ENCODE measurements around the gene CLSTN3. TPM values are rescaled to one million over a fixed set of nuclear protein-coding genes. Genes with fewer than 3 reads are reported as not detected.
A peak's percentile ranks its signal among the peaks of the same experiment; 100 is the strongest.

CLSTN3 gene
- total and polyA plus RNA-seq, 2 donors (not counting 3 experiments of a cell fraction or from before 2014, with no cell fraction given): 27.8 to 45.9 TPM

- ChIA-PET CTCF (no interaction called here), POLR2A (no interaction called here)
- no peaks in the 10 kb centered on the region for H3K9me3 ChIP-seq (replicated peaks; ENCODE audit: control insufficient read depth, insufficient read depth, low read length)
- H3K27me3 ChIP-seq (ENCODE audit: control insufficient read depth in 2 of 2, insufficient read depth in 2 of 2, low read length in 2 of 2): peaks cover 8 to 34% of the 10 kb centered on the region in 2 experiments
- no peak overlapping the region for H3K9ac ChIP-seq (replicated peaks; ENCODE audit: extremely low read depth, insufficient read depth, low read length)
- peak; percentile 12 for FAIRE-seq
- no peak overlapping the region for H2AFZ ChIP-seq (ENCODE audit: low read depth, low read length)
- BruUV-seq (replicated peaks): no TSS peak
- no peak for DNase-seq (ENCODE audit: low read depth, low spot score)
- no peaks in the 10 kb centered on the region for H3K9me1 ChIP-seq (replicated peaks; ENCODE audit: control insufficient read depth, extremely low read depth, insufficient read depth, low read length)
- intact Hi-C loops (cut with micrococcal nuclease): no loop called here
- H3K27ac ChIP-seq (ENCODE audit: insufficient read depth, low read depth, low read length): no peak overlapping the region
- H3K4me3 ChIP-seq (replicated peaks in 1 of 3; ENCODE audit: insufficient read depth in 1 of 3, low read depth in 1 of 3, low read length in 3 of 3): no peak overlapping the region
- H3K36me3 ChIP-seq (ENCODE audit: control insufficient read depth in 2 of 2, extremely low read depth in 1 of 2, insufficient read depth in 2 of 2, low read length in 2 of 2): no peaks in the 10 kb centered on the region
- TF ChIP-seq GATA2 (IDR thresholded peaks at IDR 0.05; ENCODE audit: insufficient read depth, insufficient read length, low read depth, low read length) (no peak), FOS (IDR thresholded peaks at IDR 0.05; ENCODE audit: borderline replicate concordance, insufficient read depth, low read length) (no peak), POLR2A (IDR thresholded peaks at IDR 0.05; ENCODE audit: low read depth, low read length) (no peak), POLR2AphosphoS5 (IDR thresholded peaks at IDR 0.05; ENCODE audit: insufficient read depth, low read depth, low read length) (no peak), EZH2 (IDR thresholded peaks at IDR 0.05; ENCODE audit: borderline replicate concordance, low read depth, low read length, severe bottlenecking) (no peak), MYC (IDR thresholded peaks at IDR 0.05; ENCODE audit: low read depth, low read length) (no peak), JUN (IDR thresholded peaks at IDR 0.05; ENCODE audit: borderline replicate concordance, insufficient read depth, insufficient read length, low read depth) (no peak), CTCF (IDR thresholded peaks at IDR 0.05; ENCODE audit: extremely low read depth in 1 of 2, insufficient read depth in 1 of 2, low read depth in 1 of 2, low read length in 2 of 2) (no peak)
- TF ChIP-seq, protein P1, sequence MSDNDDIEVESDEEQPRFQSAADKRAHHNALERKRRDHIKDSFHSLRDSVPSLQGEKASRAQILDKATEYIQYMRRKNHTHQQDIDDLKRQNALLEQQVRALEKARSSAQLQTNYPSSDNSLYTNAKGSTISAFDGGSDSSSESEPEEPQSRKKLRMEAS (IDR thresholded peaks at IDR 0.05; ENCODE audit: insufficient read depth, insufficient read length): no peak
- H3K4me1 ChIP-seq (ENCODE audit: control insufficient read depth, extremely low read depth, insufficient read depth, low read length): no peaks in the 10 kb centered on the region
- dilution Hi-C loops (cut with MboI; ENCODE audit: extremely low pct_ligation_motif_present, low sequenced_read_pairs): no loop called here
- no peaks in the 10 kb centered on the region for H3K79me2 ChIP-seq (ENCODE audit: control insufficient read depth, insufficient read depth, low read length)
- no peaks in the 10 kb centered on the region for H4K20me1 ChIP-seq (replicated peaks; ENCODE audit: control insufficient read depth, extremely low read depth, insufficient read depth, low read length)
- no peak overlapping the region for H3K4me2 ChIP-seq (ENCODE audit: insufficient read depth, low read length)
These were observed 46.4 kb downstream of the CLSTN3 start for GRCh38 chr12:7176595-7176994.

Measured in endothelial cell of umbilical vein (primary cell).